Raji (cell line): ENCODE results near the gene PAAF1.
A peak's percentile ranks its signal among the peaks of the same experiment; 100 is the strongest.

Source experiments
- POLR2A ChIP-seq: IDR thresholded peaks from 2 replicates; pipeline ENCODE4 v1.6.1; 2011; ENCODE audit warnings: low read depth, low read length, control low read depth; ENCODE audit not compliant: insufficient read depth

PAAF1 gene

GRCh38 chr11:73876424-73877310 lies at the start of gene PAAF1, which contains the start of gene COA4:
Gene PAAF1, plus strand, starts transcription at chr11:73876999. Its CDS starts 23 bp downstream, at chr11:73877022.
Gene COA4, minus strand, starts transcription at chr11:73876846. Its CDS starts 3,468 bp downstream, at chr11:73873378.
- peak; percentile 91 for TF ChIP-seq POLR2A

GRCh38 chr11:73830261-73830660 lies 46.5 kb upstream of the PAAF1 start:
- no peak for TF ChIP-seq POLR2A

GRCh38 chr11:73833067-73833466 lies 43.7 kb upstream of the PAAF1 start:
- TF ChIP-seq POLR2A: no peak

- TF ChIP-seq POLR2A: no peak
Measured at GRCh38 chr11:73838443-73839122, 38.2 kb upstream of the PAAF1 start.

GRCh38 chr11:73839123-73839457 lies 37.7 kb upstream of the PAAF1 start:
- no peak for TF ChIP-seq POLR2A

GRCh38 chr11:73851046-73851764 lies 25.6 kb upstream of the PAAF1 start:
- no peak for TF ChIP-seq POLR2A

- TF ChIP-seq POLR2A: no peak
Measured at GRCh38 chr11:73852049-73852448, 24.8 kb upstream of the PAAF1 start.

GRCh38 chr11:73854680-73855079 lies 22.1 kb upstream of the PAAF1 start:
- TF ChIP-seq POLR2A: no peak

GRCh38 chr11:73856031-73856567 lies 20.7 kb upstream of the PAAF1 start:
- no peak for TF ChIP-seq POLR2A

GRCh38 chr11:73859671-73860070 lies 17.1 kb upstream of the PAAF1 start:
- no peak for TF ChIP-seq POLR2A

- no peak for TF ChIP-seq POLR2A
Measured at GRCh38 chr11:73860202-73860601, 16.6 kb upstream of the PAAF1 start.

- no peak for TF ChIP-seq POLR2A
Measured at GRCh38 chr11:73862986-73863385, 13.8 kb upstream of the PAAF1 start.

GRCh38 chr11:73866095-73866579 lies 10.7 kb upstream of the PAAF1 start:
- TF ChIP-seq POLR2A: no peak

GRCh38 chr11:73866586-73866996 lies 10.2 kb upstream of the PAAF1 start:
- no peak for TF ChIP-seq POLR2A

- no peak for TF ChIP-seq POLR2A
Measured at GRCh38 chr11:73869332-73869949, 7.4 kb upstream of the PAAF1 start.
